CD4-positive, alpha-beta T cell (primary cell): ENCODE data around the gene DTD1. TPM values are rescaled to one million over a fixed set of nuclear protein-coding genes. Genes with fewer than 3 reads are reported as not detected.

Source experiments
- ATAC-seq: fragments of 200-7000 bp; cut with Tn5 transposase; one replicate; pipeline ENCODE4 v1.10.0; 2022; ENCODE audit warnings: mild to moderate bottlenecking; ENCODE audit not compliant: poor library complexity
- CTCF ChIA-PET: fragments of 350-600 bp; sonication (Branson Sonifier 250); formaldehyde crosslinking; loops from one replicate; lab custom pipeline; 2021; ENCODE audit warnings: antibody characterized with exemption, inconsistent platforms; lab: Charles Lee
- POLR2A ChIA-PET: fragments of 350-600 bp; sonication (Branson Sonifier 250); formaldehyde crosslinking; loops from one replicate; lab custom pipeline; 2021; ENCODE audit warnings: antibody characterized with exemption, inconsistent platforms; lab: Charles Lee
- DNase-seq, 14 experiments: peaks; one replicate each; pipeline ENCODE4 v3.0.0-alpha.2; 2013 to 2020; ENCODE audit warnings: mixed read lengths in 2 of 14
- H3K27ac ChIP-seq, 2 donors: one replicate each; pipeline versions ENCODE4 v1.5.1 to v1.7.0; 2013; ENCODE audit warnings: low read length in 2 of 2, low read depth in 1 of 2, mild to moderate bottlenecking in 1 of 2
- H3K27me3 ChIP-seq, 2 experiments: 1 replicate in 1 of 2; 2 replicates in 1 of 2; pipeline versions ENCODE4 v1.6.1 to v1.7.0; 2013; ENCODE audit warnings: low read length in 2 of 2, control low read depth in 1 of 2, mild to moderate bottlenecking in 1 of 2, moderate library complexity in 1 of 2; ENCODE audit not compliant: insufficient read depth in 2 of 2, control insufficient read depth in 1 of 2
- H3K36me3 ChIP-seq: one replicate; pipeline ENCODE4 v1.6.1; 2013; ENCODE audit warnings: low read length, control low read depth; ENCODE audit not compliant: insufficient read depth
- H3K4me1 ChIP-seq: one replicate; pipeline ENCODE4 v1.6.1; 2013; ENCODE audit warnings: low read length, control low read depth; ENCODE audit not compliant: insufficient read depth
- H3K4me3 ChIP-seq: one replicate; pipeline ENCODE4 v1.5.1; 2013; ENCODE audit warnings: mild to moderate bottlenecking, low read length, moderate library complexity
- H3K9me3 ChIP-seq, 2 experiments: 1 replicate in 1 of 2; 2 replicates in 1 of 2; pipeline versions ENCODE4 v1.6.1 to v1.7.0; 2013; ENCODE audit warnings: low read length in 2 of 2, mild to moderate bottlenecking in 2 of 2, control low read depth in 1 of 2, moderate library complexity in 1 of 2; ENCODE audit not compliant: control insufficient read depth in 1 of 2, insufficient read depth in 1 of 2
- H3K27ac Mint-ChIP-seq: one replicate; pipeline ENCODE4 v1.8.0; 2020; ENCODE audit warnings: mixed read lengths
- H3K27me3 Mint-ChIP-seq: one replicate; pipeline ENCODE4 v1.8.0; 2021; ENCODE audit warnings: mixed read lengths
- H3K36me3 Mint-ChIP-seq: one replicate; pipeline ENCODE4 v1.8.0; 2021; ENCODE audit warnings: low read depth, mixed read lengths
- H3K4me1 Mint-ChIP-seq: one replicate; pipeline ENCODE4 v1.8.0; 2021; ENCODE audit warnings: low read depth, mixed read lengths
- H3K4me3 Mint-ChIP-seq: one replicate; pipeline ENCODE4 v1.8.0; 2020; ENCODE audit warnings: mild to moderate bottlenecking, mixed read lengths
- H3K9me3 Mint-ChIP-seq: one replicate; pipeline ENCODE4 v1.8.0; 2020; ENCODE audit warnings: mixed read lengths
- CTCF ChIP-seq: fragments of 200-600 bp; IDR thresholded peaks from one replicate; pipeline ENCODE4 v1.8.0; 2022; ENCODE audit warnings: antibody characterized with exemption, mild to moderate bottlenecking
- intact Hi-C, 2 experiments: fragments of 100-400 bp; cut with DNase I in 1 of 2; cut with micrococcal nuclease in 1 of 2; formaldehyde crosslinking; loops; one replicate each; pipeline versions ENCODE4 v1.15.1 to v1.9.0; 2023 to 2025; cut with DNase I, micrococcal nuclease
- total RNA-seq, 174 experiments: library from RNA in 2 of 174; stranded (reverse) in 2 of 174; gene quantifications; one replicate each; pipeline ENCODE4 v1.2.3 and lab custom pipeline; 2021 to 2026

Gene DTD1
- total RNA-seq, 2 experiments from 2014 or later = 15.4 to 16.1 TPM

GRCh38 chr20:18748987-18749386, 161.1 kb downstream of the DTD1 start:
- CTCF ChIA-PET = no interaction called here
- H3K36me3 Mint-ChIP-seq = peaks cover 51% of the 10 kb centered on the region
- peaks cover 4% of the 10 kb centered on the region for H3K4me1 Mint-ChIP-seq
- no peak overlapping the region for H3K27ac Mint-ChIP-seq
- H3K9me3 Mint-ChIP-seq = no peaks in the 10 kb centered on the region
- no peak overlapping the region for H3K4me3 ChIP-seq
- H3K27me3 Mint-ChIP-seq = no peaks in the 10 kb centered on the region
- no peak overlapping the region for H3K27ac ChIP-seq
- H3K27me3 ChIP-seq = no peaks in the 10 kb centered on the region
- no peak for TF ChIP-seq CTCF
- H3K4me3 Mint-ChIP-seq = no peak overlapping the region
- intact Hi-C loops = no loop called here
- peaks cover 26% of the 10 kb centered on the region for H3K36me3 ChIP-seq
- H3K9me3 ChIP-seq = no peaks in the 10 kb centered on the region
- no peak for DNase-seq
- no peak for ATAC-seq
- POLR2A ChIA-PET = no interaction called here
- no peaks in the 10 kb centered on the region for H3K4me1 ChIP-seq

- no peak overlapping the region for H3K4me3 Mint-ChIP-seq
- intact Hi-C loops = no loop called here
- Histone ChIP-seq H3K27ac (no peak overlapping the region), H3K9me3 (no peaks in the 10 kb centered on the region), H3K27me3 (no peaks in the 10 kb centered on the region), H3K36me3 (peaks cover 20% of the 10 kb centered on the region), H3K4me3 (no peak overlapping the region), H3K4me1 (no peaks in the 10 kb centered on the region)
- H3K27ac Mint-ChIP-seq = no peak overlapping the region
- H3K27me3 Mint-ChIP-seq = no peaks in the 10 kb centered on the region
- no peak for DNase-seq
- peaks cover 52% of the 10 kb centered on the region for H3K36me3 Mint-ChIP-seq
- no peak for ATAC-seq
- ChIA-PET CTCF (no interaction called here), POLR2A (no interaction called here)
- TF ChIP-seq CTCF = no peak
- H3K4me1 Mint-ChIP-seq = peaks cover 6% of the 10 kb centered on the region
- H3K9me3 Mint-ChIP-seq = no peaks in the 10 kb centered on the region
Observed at GRCh38 chr20:18749528-18749927, 161.7 kb downstream of the DTD1 start.

- H3K36me3 Mint-ChIP-seq = peaks cover 49% of the 10 kb centered on the region
- H3K4me3 Mint-ChIP-seq = no peak overlapping the region
- intact Hi-C loops = no loop called here
- Histone ChIP-seq H3K36me3 (peaks cover 8% of the 10 kb centered on the region), H3K9me3 (no peaks in the 10 kb centered on the region), H3K27ac (no peak overlapping the region), H3K4me3 (no peak overlapping the region), H3K27me3 (no peaks in the 10 kb centered on the region), H3K4me1 (no peaks in the 10 kb centered on the region)
- no peak for DNase-seq
- POLR2A ChIA-PET = no interaction called here
- H3K27ac Mint-ChIP-seq = no peak overlapping the region
- no peaks in the 10 kb centered on the region for H3K9me3 Mint-ChIP-seq
- no peak for ATAC-seq
- H3K27me3 Mint-ChIP-seq = no peaks in the 10 kb centered on the region
- peaks cover 6% of the 10 kb centered on the region for H3K4me1 Mint-ChIP-seq
- CTCF ChIA-PET = no interaction called here
- TF ChIP-seq CTCF = no peak
Observed at GRCh38 chr20:18750735-18751134, 162.9 kb downstream of the DTD1 start.
